ENCODE measurements around the gene KCNJ1. TPM values are rescaled to one million over a fixed set of nuclear protein-coding genes. Genes with fewer than 3 reads are reported as not detected.

KCNJ1 gene
- total and polyA plus RNA-seq, 2 of the 8 experiments (the other 6 are each of a cell fraction or from before 2014, with no cell fraction given) = 0.17 to 0.23 TPM

GRCh38 chr11:128895526-128895925, 28.4 kb upstream of the KCNJ1 start (continued):
- no peak for TF ChIP-seq SUZ12 (IDR thresholded peaks at IDR 0.05; ENCODE audit: low read length)

Data from H1 (cell line).